HepG2 (cell line): ENCODE measurements around the gene CALR. TPM values are rescaled to one million over a fixed set of nuclear protein-coding genes. Genes with fewer than 3 reads are reported as not detected.

Experiments
- AGO2 ChIP-seq: fragments of 200-400 bp; formaldehyde crosslinking; optimal IDR thresholded peaks from 2 replicates; pipeline ENCODE3; 2017; ENCODE audit warnings: mild to moderate bottlenecking, low read depth, low read length, moderate library complexity
- ATF6 ChIP-seq: sonication (generic); formaldehyde crosslinking; conservative IDR thresholded peaks from 2 replicates; pipeline ENCODE4 v1.4.0; 2020; ENCODE audit warnings: missing genetic modification reagents
- BCLAF1 ChIP-seq: fragments of 450-650 bp; IDR thresholded peaks from 2 replicates; pipeline ENCODE4 v1.6.1; 2017; ENCODE audit warnings: mild to moderate bottlenecking
- FOXA1 ChIP-seq, 2 experiments: fragments of 450-650 bp in 1 of 2; sonication (generic) in 1 of 2; formaldehyde crosslinking in 1 of 2; IDR thresholded peaks; 2 replicates each; pipeline versions ENCODE4 v1.4.0 to v1.6.1; 2016 to 2020; ENCODE audit warnings: missing genetic modification reagents in 1 of 2
- FOXK1 ChIP-seq: sonication (generic); formaldehyde crosslinking; IDR thresholded peaks from 2 replicates; pipeline ENCODE4 v1.4.0; 2020; ENCODE audit warnings: low read depth, missing genetic modification reagents, borderline replicate concordance
- FOXM1 ChIP-seq: sonication (generic); formaldehyde crosslinking; IDR thresholded peaks from 2 replicates; pipeline ENCODE4 v1.5.0; 2020; ENCODE audit warnings: missing genetic modification reagents
- GTF3A ChIP-seq: sonication (generic); formaldehyde crosslinking; conservative IDR thresholded peaks from 2 replicates; pipeline ENCODE4 v1.4.0; 2020; ENCODE audit warnings: mild to moderate bottlenecking, missing genetic modification reagents
- MAX ChIP-seq: IDR thresholded peaks from 2 replicates; pipeline ENCODE4 v1.6.1; 2012; ENCODE audit warnings: inconsistent platforms
- PATZ1 ChIP-seq: sonication (generic); formaldehyde crosslinking; IDR thresholded peaks from 2 replicates; pipeline ENCODE4 v1.4.0; 2020; ENCODE audit warnings: missing genetic modification reagents
- POLR2A ChIP-seq, 2 experiments: IDR thresholded peaks; 2 replicates each; pipeline ENCODE4 v1.6.1; 2011; ENCODE audit warnings: low read depth in 2 of 2, low read length in 2 of 2, mild to moderate bottlenecking in 1 of 2, moderate library complexity in 1 of 2; ENCODE audit not compliant: insufficient read depth in 1 of 2
- POLR2AphosphoS5 ChIP-seq: IDR thresholded peaks from 2 replicates; pipeline ENCODE4 v1.6.1; 2012; ENCODE audit warnings: low read depth, low read length
- SMAD9 ChIP-seq: sonication (generic); formaldehyde crosslinking; IDR thresholded peaks from 2 replicates; pipeline ENCODE4 v1.5.1; 2020; ENCODE audit warnings: mild to moderate bottlenecking, missing genetic modification reagents
- SRY ChIP-seq: sonication (generic); formaldehyde crosslinking; IDR thresholded peaks from 2 replicates; pipeline ENCODE4 v1.8.0; 2022; ENCODE audit warnings: mild to moderate bottlenecking, missing genetic modification reagents
- ZFP37 ChIP-seq: sonication (generic); formaldehyde crosslinking; IDR thresholded peaks from 2 replicates; pipeline ENCODE4 v1.4.0; 2020; ENCODE audit warnings: missing genetic modification reagents, borderline replicate concordance
- ZNF530 ChIP-seq: sonication (generic); formaldehyde crosslinking; IDR thresholded peaks from 2 replicates; pipeline ENCODE4 v1.5.0; 2020; ENCODE audit warnings: low read depth, mild to moderate bottlenecking, missing genetic modification reagents
- ZNF607 ChIP-seq: sonication (generic); formaldehyde crosslinking; IDR thresholded peaks from 2 replicates; pipeline ENCODE4 v1.5.1; 2020; ENCODE audit warnings: missing genetic modification reagents, mild to moderate bottlenecking, borderline replicate concordance
- ZNF687 ChIP-seq: sonication (generic); formaldehyde crosslinking; IDR thresholded peaks from 2 replicates; pipeline ENCODE4 v1.5.1; 2020; ENCODE audit warnings: mild to moderate bottlenecking, missing genetic modification reagents, moderate library complexity
- ZNF713 ChIP-seq: sonication (generic); formaldehyde crosslinking; IDR thresholded peaks from 2 replicates; pipeline ENCODE4 v1.4.0; 2020; ENCODE audit warnings: mild to moderate bottlenecking, missing genetic modification reagents
- polyA plus RNA-seq, 8 experiments: library from polyadenylated mRNA; depleted of rRNA in 3 of 8; stranded (reverse) in 7 of 8; unstranded in 1 of 8; fragments of >200 nt; fragmentation: Illumina TruSeq in 4 of 8; extraction: Trizol in 4 of 8; gene quantifications; 2 replicates each; pipeline versions ENCODE4 v1.2.1 to v1.2.3, GENCODE V29; 2011 to 2016; ENCODE audit warnings: low read depth in 4 of 8, missing spikeins in 1 of 8, mixed read lengths in 1 of 8; ENCODE audit not compliant: insufficient read depth in 1 of 8
- total RNA-seq, 5 experiments: library from RNA; depleted of rRNA; stranded (reverse); fragments of >200 nt; fragmentation: Illumina TruSeq; extraction: Trizol; gene quantifications; 2 replicates each; pipeline ENCODE4 v1.2.3, GENCODE V29; 2016; ENCODE audit warnings: low read depth in 1 of 5

The CALR gene
- total and polyA plus RNA-seq, 2 of the 13 experiments (the other 11 are each of a cell fraction or from before 2014, with no cell fraction given) = 898 to 934 TPM

- no peak for TF ChIP-seq BCLAF1
- TF ChIP-seq SRY = no peak
- TF ChIP-seq SMAD9 (CRISPR knock-in tag) = no peak
- no peak for TF ChIP-seq ATF6 (CRISPR knock-in tag)
- no peak for TF ChIP-seq FOXM1
- no peak for TF ChIP-seq PATZ1 (CRISPR knock-in tag)
- TF ChIP-seq POLR2A (IDR thresholded peaks at IDR 0.05; ENCODE audit: insufficient read depth in 1 of 2, low read depth in 2 of 2, low read length in 2 of 2) = peak in 1 of 2 experiments; percentile 35; a peak in 2 of 4 replicates
- TF ChIP-seq GTF3A = no peak
- TF ChIP-seq ZNF713 (CRISPR knock-in tag) = no peak
- TF ChIP-seq MAX = no peak
- TF ChIP-seq FOXA1 (IDR thresholded peaks at IDR 0.05) = no peak
- TF ChIP-seq FOXA1 (CRISPR knock-in tag; IDR thresholded peaks at IDR 0.05) = no peak
- TF ChIP-seq AGO2 = peak; percentile 91
- TF ChIP-seq POLR2AphosphoS5 = 0 out of 2 replicates have a peak, but pooled peaks have one; percentile 6
- peak; percentile 19; the same call in 1 of the 2 replicates for TF ChIP-seq ZNF687 (CRISPR knock-in tag)
- TF ChIP-seq FOXK1 (CRISPR knock-in tag) = no peak
- TF ChIP-seq ZNF530 (CRISPR knock-in tag) = no peak
- TF ChIP-seq ZFP37 = no peak
- no peak for TF ChIP-seq ZNF607
Measured at GRCh38 chr19:12953799-12954611, 15.6 kb downstream of the CALR start (continued).
